Hematopoietic multipotent progenitor cell treated with erythropoietin and hydrocortisone succinate and interleukin-3 and kit ligand, for 15 days (in vitro differentiated cells): ENCODE measurements around the gene CDC42EP5.
"Not testable (repeated sequence)": the region's sequence is repeated elsewhere in the genome, so short reads cannot be mapped to it uniquely, and the experiment has no call there.

Experiments
- DNase-seq: peaks from one replicate; pipeline ENCODE4 v3.0.0-alpha.2; 2015; ENCODE audit warnings: low spot score

CDC42EP5 gene, protein sequence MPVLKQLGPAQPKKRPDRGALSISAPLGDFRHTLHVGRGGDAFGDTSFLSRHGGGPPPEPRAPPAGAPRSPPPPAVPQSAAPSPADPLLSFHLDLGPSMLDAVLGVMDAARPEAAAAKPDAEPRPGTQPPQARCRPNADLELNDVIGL

DNA sequence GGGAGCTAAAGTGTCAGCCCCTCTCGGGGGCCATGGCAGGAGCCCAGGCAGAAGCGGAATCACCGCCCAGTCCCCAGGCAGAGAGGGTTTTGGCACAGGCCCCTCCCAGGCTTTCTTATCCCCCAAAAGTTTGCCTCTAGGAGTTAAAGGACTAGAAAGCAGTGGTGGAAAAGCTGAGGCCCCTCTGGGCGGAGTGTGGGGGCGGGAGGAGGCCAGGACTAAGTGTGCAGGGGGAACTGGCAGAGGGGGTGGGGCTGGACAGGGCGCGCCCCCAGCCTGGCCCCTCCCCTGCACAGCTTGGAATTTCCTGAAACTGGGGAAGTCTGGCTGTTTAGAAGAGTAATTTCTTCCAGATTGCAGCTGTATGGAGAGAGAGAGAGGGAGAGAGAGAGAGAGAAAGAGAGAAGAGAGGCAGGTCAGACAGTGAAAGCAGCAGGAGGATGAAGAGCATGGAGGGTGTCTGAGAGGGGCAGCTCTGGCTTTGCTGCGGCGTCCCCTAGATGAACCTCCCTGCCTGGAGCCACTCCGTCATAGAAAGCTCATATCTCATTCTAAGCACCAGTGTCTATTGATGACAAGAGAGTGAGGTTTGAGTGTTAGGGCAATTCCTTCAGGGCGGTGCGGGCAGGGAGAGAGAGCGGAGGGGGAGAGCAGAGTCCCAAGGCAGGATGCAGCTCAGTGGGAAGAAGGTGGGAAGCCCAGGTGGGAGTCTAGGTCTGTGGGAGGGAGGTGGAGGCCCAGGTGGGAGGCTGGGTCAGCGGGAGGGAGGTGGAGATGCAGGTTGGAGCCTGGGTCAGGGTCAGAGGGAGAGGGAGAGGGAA lies at the start of gene CDC42EP5:
TSS of gene CDC42EP5 (minus strand) at position 226 of the 821 bp plus-strand sequence. CDS start 7,749 bp downstream, outside the sequence.
- DNase-seq: no peak

DNA sequence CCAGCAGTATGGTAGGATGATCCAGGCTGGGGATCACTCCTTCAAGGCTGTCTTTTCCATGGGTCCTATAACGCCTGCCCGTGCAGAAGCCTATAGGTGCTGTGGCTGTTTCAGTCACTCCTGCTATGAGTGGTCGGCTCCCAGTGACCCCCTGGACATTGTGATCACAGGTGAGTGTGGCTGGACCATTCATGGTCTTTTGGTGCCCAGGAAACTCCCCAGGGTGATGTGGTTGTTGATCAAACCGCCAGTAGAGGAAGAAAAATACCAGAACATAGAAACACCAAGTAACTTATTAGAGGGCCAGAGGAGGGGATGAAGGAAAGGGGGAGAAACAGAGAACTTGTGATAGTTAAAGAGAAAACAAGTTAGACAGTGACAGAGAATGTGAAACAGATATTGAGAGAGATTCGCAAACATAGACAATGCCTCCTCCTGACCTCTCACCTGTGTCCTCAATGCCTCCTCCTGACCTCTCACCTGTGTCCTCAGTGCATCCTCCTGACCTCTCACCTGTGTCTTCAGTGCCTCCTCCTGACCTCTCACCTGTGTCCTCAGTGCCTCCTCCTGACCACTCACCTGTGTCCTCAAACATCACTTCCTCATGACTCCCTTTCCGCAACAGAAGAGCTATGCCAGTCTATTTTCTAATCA lies 48.9 kb upstream of the CDC42EP5 start:
- DNase-seq: no peak

DNA sequence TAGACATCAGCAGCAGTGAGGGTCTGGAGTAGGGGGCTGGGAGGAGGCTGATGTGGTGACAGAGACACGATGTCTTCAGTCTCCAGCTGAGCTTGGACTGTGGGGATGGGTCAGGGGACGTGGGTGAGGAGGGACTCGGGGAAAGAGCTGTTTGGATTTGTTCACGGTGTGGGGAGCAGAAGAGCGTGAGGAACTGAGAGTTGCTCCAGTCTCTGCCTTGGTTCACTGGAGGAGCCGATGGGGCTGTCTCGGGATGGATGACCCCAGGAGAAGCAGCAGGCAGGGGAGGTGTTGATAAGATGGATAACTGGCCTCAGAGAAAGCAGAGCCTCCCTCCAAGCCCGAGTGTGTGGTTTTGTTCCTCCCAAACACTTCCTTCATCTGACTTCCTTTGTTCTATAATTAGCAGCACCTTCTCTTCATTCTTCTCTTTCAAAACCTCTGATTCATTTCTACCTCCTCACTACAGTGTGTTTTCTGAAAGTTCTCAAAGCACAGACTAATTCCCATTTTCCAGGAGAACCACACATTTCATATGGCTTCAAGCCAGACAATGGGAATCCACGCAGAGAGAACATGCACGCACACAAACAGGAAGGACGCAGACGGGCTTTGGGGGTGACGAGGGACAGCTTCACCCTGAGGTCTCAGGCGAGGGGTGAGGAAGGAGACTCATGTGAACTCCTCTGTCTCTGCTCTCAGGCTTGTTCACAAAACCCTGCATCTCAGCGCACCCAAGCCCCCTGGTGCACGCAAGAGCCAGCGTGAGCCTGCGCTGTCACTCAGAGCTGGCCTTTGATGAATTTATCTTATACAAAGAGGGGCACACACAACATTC lies 48.1 kb upstream of the CDC42EP5 start:
- no peak for DNase-seq

DNA sequence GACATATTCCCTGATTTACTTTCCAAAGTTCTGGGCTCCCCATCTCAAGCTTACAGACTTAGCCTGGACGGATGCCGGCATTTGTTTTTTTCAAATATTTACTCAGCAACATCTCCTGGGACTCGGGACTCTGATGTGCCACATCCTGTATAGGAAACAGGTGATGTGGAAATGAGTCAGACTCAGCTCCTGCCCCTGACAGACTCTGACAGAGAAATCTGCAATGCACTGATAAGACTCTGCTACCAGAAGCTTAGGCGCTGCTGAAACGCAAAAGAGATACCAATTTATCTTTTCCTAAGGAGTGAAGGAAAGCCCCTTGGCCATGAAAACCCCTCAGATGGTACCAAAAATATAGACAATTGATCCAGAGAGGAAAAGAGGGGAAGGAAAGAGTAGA lies 45.7 kb upstream of the CDC42EP5 start:
- no peak for DNase-seq

DNA sequence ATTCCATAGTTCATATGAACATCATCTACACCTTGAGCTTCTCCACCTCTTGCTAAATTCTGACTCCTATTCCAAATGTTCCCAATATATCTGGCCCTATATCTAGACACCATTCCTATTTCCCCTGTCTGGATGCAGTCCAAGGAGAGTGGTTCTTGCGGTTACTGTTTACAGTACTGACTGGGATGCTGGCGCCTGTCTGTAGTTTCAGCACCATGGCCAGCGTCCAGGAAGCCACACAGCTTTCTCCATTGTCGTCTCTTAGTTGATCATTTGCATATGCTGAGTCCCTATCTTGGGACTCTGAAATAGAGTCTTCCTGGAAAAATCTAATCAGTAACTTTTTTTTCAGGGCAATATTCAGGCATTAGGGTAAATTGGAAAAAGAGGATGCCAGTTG lies 44.4 kb upstream of the CDC42EP5 start:
- peak; percentile 8 for DNase-seq

DNA sequence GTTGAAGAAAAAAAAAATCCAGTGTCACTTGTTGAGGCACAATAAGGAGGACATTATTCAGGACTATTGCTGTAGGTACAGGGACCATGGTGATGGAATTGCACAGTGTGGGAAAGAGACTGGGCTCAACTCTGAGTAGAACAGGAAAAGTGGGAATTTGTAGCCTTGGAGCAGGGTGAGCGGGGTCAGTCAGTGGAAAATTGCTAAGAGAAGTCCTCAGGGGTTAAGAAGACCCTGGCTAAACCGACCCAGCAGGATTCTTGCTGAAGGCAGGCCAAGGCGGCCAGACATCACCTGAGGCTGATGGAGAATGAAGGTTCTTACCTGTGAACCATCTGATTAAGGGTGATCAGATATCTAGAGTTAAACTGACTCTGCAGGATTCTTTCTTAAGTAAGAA lies 42.1 kb upstream of the CDC42EP5 start:
- no peak for DNase-seq

DNA sequence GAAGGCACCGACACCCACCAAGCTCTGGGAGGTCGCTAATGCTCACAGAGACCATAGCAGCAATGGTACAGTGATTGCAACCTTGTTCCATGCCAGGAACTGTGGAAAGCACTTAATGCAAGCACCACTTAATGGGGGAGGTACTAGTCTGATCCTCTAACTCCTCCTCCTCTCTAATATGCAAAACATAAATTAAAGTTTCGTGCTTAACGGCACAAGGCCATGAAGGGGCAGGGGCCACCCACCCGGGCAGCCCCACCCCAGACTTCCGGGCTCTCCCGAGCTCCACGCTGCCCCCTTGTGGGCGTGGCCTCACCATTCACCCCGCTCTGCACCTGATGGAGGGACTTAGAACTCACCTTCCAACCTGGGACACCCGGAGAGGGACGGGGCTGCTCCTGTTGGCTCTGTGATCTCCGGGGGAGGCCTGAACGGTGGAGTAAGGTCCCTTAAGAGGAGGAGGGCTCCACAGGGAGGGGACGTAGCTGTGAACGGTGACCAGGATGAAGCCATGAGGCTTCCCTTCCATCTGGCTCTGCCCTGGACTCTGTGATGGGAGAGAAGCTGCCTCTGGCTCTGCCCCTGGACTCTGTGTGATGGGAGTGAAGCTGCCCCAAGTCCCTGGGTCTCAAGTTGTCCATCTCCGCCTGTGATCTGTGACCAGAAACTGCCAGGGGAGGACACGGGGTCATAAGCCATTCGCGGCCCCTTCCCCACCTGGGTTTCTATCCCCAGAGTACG lies 36.3 kb upstream of the CDC42EP5 start:
- not testable (repeated sequence) for DNase-seq

DNA sequence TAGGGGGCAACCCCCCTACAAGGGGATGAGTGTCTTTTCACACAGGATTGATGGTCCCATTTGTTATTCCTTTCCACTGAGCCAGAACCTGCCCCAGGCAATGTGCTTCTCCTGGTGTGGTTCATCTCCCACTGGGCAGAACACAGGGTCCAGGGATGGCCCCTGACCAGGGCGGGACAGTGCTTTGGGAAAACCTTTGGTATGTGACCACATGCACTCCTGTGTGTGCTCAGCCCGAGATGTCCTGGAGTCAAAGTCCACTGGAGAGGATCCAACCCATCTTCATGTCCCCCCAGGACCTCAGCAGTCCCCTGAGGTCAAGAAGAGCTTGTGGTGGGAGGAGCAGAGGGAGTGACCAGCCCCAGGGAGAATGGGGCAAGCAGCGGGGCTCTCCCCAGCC lies 35.4 kb upstream of the CDC42EP5 start:
- DNase-seq: not testable (repeated sequence)

DNA sequence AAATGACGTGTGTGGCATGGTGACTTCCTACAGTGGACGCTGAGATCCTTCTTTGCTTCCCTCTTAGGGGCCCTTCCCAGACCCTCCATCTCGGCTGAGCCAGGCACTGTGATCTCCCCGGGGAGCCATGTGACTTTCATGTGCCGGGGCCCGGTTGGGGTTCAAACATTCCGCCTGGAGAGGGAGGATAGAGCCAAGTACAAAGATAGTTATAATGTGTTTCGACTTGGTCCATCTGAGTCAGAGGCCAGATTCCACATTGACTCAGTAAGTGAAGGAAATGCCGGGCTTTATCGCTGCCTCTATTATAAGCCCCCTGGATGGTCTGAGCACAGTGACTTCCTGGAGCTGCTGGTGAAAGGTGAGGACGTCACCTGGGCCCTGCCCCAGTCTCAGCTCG lies 34.7 kb upstream of the CDC42EP5 start:
- DNase-seq: no peak

DNA sequence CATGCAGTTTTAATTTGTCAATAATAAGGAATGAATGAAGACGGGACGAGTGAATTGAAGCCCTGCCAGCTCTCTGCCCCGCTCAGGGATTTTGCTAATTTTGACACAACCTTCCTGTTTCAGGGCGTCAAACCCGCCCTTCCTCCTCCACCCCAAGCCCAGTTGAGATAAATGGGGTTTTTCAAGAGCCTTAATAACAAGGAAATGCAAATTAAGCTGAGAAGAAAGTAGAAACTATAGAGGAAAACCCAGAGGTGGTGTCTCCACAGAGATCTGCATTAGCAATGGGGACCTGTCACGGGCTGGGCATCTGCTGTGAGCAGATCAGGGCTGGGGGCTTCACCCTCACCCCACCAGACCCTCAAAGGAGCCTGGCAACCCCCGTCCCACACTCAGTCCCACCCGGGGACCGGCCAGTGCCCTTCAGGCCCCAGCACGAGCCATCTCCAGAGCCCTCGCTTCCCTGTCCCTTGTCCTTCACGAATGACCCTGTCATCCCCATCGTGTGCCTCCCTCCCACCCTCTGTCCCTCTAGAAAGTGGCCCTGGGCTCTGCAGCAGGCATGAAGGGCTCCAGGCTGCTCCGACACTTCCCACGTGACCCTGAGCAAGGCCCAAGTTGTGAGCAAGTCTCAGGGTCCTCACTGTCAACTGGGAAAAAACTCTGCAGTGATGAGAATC lies 34.1 kb upstream of the CDC42EP5 start:
- not testable (repeated sequence) for DNase-seq

DNA sequence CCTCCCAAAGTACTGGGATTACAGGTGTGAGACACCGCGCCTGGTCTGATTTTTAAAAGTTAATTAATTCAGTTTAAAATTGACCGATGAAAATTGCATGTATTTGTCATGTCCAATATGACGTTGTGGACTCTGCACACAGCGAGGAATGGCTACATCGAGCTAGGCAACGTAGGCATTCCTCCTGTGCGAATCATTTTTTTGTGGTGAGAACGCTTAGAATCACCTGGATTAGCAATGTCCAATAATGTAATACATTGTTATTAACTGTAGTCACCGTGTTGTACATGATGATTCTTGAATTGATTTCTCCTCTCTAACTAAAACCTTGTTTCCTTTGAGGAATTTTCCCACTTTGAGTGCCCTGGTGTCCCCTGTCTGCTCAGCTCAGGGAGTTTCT lies 33.0 kb upstream of the CDC42EP5 start:
- DNase-seq: no peak

DNA sequence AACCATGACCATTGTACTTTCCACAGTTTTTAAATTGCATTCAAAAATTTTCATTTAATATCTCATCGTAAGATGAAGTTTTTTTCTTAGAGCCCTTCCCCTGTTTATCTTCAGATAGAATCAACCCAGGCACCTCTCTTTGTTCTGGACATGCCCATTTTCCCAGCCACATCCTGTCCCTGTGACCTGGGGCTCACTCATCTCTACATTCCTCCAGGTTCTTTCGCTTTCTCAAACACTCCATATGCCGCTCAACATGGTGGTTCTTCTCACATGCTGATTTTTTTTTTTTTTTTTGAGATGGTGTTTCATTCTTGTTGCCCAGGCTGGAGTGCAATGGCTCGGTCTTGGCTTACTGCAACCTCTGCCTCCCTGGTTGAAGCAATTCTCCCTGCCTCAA lies 32.4 kb upstream of the CDC42EP5 start:
- not testable (repeated sequence) for DNase-seq

DNA sequence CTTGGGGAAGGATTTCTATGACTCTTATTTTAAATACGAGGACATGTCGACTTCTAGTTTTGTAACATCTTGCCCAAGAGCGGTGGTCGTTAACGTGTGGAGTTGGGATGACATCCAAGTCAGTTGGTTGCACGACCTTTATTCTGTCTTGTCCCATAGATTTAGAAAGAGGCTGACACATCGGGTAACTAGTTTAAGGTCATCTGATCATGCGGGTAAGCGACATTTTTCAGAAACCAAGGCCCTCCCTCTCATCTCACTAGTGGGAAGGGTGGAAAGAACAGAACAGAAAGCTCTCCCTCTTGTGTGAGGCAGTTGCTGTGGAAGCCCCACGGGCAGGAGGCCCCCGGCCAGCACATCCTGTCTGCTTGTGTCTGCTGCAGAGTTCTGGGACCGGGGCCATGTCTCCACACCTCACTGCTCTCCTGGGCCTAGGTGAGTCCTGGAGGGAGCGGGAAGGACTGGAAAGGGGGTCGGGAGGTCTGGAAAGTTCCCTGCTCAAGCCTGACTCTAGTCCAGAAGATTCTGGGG lies 29.5 kb upstream of the CDC42EP5 start, which contains the start of gene LAIR2:
TSS of gene LAIR2 (plus strand) at position 314 of the 531 bp plus-strand sequence. CDS start at position 402, 88 bp downstream.
- no peak for DNase-seq

DNA sequence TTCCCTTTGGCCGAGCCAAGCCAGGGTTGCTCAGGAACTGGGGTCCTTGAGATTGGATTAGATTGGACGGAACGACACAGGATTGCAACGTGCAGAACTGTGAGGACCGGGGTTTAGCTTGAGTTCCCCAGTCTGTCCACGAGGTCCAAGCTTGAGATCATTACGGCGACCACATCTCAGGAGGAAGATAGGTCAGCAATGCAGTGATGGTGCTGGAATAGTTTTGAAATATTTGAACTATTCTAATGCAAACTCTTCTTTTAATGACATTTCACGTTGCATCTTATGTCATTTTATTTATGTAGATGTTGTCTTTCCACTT lies 25.3 kb upstream of the CDC42EP5 start:
- not testable (repeated sequence) for DNase-seq

DNA sequence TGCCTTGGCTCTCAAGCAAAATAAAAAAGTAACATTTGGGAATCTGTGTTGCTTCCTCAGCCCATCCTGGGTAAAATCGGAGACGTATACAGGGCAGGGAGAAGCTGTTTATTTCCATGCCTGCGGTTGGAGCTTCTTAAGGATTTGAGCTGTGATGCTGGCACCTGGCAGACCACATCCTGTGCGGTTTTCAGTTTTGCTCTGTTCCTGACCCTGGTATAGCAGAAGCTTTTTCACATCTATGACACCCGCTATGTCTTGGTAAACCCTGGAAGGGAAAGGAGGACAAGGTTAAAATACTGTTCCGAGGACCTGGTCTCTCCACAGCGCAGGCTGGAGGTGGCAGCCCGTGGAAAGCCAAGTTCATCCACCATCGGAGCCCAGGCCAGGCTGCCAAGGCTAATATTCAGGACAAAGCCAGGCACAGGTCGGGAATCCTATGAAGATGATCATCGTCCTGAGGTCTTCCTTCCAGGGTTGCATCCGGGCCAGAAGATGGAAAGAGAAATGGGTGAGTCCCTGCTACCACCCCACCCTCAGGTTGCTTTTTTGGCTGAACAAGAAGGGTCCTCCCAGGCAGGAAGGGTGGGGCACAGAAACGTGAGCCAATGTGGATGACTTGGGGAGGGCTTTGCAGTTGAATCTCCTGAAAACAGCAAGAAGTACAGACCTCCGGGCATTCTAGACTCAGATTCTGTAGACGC lies 24.8 kb upstream of the CDC42EP5 start:
- not testable (repeated sequence) for DNase-seq

DNA sequence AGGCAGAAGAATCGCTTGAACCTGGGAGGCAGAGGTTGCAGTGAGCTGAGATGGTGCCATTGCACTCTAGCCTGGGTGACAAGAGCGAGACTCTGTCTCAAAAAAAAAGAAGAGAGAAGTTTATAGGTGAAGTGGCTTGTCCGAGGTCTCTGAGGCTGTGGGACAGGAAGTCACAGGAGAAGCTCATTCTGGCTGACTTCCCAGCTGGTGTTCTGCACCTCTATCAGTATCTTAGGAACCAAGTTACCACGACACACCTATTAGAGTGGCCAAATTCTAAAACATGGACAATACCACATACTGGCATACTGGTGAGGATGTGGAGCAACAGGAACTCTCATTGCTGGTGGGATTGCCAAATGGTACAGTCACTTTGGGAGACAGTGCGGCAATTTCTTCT lies 22.2 kb upstream of the CDC42EP5 start:
- DNase-seq: not testable (repeated sequence)

DNA sequence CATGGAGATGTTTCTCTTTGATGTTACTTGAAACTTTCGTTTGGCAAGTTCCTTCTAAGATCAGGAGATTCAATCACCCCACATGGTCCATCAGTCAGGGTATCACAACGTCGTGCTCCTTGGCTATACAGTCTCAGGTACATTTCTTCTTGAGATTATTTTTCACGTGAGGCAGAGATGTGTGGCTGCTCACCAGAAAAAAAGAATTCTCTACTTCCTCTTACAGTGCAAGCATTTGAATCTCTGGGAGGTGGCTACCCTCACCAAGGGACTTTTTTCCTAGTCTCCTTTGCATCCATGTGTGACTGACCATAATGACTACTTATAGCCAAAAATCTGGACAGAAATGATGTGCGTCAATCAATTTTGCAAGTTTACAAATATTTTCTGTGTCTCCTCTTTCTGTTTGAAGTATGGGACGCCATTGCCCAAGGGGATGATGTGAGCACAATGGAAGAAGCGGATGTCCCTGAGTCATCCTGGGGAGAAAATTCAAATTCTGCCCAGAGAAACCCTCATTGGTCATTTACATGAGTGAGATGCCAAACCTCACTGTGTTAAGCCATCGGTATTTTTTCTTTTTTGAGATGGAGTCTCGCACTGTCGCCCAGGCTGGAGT lies 21.0 kb upstream of the CDC42EP5 start:
- DNase-seq: no peak

DNA sequence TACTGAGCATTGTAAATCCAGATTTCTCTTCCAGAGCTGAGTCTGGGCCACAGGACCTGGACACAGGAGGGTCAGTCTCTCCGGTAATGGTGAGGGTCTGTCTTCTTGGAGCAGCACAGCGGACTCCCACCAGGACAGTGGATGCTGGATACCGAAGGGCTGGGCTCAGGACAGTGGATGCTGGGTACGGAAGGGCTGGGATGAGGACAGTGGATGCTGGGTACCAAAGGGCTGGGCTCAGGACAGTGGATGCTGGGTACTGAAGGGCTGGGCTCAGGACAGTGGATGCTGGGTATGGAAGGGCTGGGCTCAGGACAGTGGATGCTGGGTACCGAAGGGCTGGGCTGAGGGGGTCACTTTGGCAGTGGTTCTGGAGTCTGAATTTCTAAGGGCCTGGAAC lies 20.0 kb upstream of the CDC42EP5 start:
- not testable (repeated sequence) for DNase-seq

DNA sequence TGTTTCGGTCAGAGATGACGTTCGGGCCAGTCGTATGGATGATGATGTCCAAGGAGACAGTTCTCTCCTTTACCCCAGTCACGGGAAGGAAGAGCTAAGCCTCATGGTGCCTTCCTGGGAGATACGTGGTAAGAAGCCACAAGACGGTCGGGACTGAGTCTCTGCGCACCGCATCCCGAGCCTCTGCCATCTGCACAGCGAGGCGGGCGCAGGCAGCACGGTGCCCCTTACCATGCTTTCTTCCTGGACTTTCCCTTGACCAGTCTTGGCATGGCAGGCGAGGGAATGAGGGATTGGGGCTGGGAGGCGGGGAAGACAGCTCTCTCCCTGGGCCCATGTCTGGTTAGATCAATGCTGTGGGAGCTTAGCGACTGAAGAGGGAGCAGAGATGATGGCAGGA lies 19.5 kb upstream of the CDC42EP5 start:
- DNase-seq: no peak

DNA sequence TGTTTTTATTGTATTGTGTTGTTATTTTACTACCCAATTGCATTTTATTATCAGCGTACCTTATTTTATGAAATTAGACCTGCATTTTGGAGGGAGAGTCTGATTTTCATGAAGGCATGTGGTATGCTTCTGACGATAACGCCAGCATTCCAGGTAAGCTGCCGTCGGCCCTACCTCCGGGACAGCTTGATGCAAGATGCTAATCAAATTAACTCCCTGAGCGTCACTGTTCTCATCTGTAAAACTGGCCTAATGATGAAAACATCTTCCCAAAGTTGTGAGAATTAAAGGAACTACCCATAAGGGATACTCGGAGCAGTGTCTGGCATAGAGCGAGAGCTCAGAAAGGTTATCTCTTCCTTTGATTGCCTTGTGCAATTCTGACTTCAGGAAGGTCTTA lies 16.7 kb upstream of the CDC42EP5 start:
- DNase-seq: no peak
